Adrenal gland (tissue), 5 donors: Measurements from ENCODE around the gene PNMT.

Experiments used
- CTCF ChIP-seq, 6 experiments: fragments of 450-650 bp in 4 of 6; fragments of 200-600 bp in 2 of 6; sonication (generic) in 1 of 6; IDR thresholded peaks; 1 replicate in 5 of 6; 2 replicates in 1 of 6; pipeline versions ENCODE4 v1.5.1 to v1.8.0; 2016 to 2021; ENCODE audit warnings: antibody characterized with exemption in 6 of 6, mild to moderate bottlenecking in 2 of 6, moderate library complexity in 1 of 6
- POLR2A ChIP-seq, 2 donors: fragments of 450-650 bp; IDR thresholded peaks; one replicate each; pipeline ENCODE4 v1.6.1; 2017; ENCODE audit warnings: antibody characterized with exemption in 2 of 2, mild to moderate bottlenecking in 2 of 2, moderate library complexity in 1 of 2
- donor health status: DM: no; HTN: no; CAD: no.

- TF ChIP-seq CTCF (IDR thresholded peaks at IDR 0.05) (no peak), POLR2A (IDR thresholded peaks at IDR 0.05) (no peak)
Measured at GRCh38 chr17:39684369-39685192, 16.3 kb downstream of the PNMT start.
